ENCODE results near the gene ZNF790.

Gene ZNF790
- total RNA-seq: 1.9 to 4.8 reads per million in 2 donors

DNA sequence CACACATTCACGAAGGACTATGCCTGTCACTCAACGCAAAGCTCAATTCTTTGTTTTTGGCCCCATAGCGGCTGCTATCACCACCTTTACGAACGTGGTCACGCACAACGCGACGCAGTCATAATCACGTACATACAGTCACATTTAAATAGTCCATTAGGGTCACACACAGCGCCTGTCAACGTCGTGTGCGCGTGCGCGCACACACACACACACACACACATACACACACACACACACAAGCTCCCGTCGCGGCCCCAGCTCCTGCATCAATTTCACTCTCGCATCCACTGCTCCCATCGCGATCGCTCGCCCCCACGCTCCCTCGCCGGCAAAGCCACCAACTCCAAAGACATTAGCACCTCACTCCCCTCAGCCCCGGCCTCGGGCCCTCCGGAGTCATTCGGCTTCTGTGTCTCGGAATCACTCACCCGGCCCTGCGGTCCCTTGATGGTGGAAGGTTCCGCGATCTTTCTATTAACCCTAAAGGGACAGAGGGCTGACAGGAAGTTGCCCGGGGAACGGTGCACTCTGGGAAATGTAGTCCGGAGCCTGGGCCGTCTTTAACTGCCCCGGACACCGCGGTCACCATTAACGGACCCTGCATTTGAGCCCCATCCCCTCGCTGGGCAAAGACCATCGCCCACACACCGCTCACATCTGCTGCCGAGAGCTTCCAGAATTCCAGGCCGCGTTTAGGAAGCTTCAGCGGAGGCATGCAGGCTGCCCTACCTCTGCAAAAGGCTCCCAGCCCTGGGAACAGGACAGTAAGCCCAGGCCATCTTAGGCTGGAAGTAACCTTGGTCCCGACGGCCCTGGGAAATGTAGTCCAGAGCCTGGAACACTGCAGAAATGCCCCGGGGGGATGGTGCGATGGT is at the start of gene ZNF790:
TSS of gene ZNF790 (minus strand) at position 482 of the 878 bp plus-strand sequence. CDS start 12,768 bp downstream, outside the sequence.
- DNase-seq: peak; percentile 54 to 95 (median 77)

- no peak for DNase-seq
These were observed 39.1 kb upstream of the ZNF790 start for GRCh38 chr19:36876993-36877938.

DNA sequence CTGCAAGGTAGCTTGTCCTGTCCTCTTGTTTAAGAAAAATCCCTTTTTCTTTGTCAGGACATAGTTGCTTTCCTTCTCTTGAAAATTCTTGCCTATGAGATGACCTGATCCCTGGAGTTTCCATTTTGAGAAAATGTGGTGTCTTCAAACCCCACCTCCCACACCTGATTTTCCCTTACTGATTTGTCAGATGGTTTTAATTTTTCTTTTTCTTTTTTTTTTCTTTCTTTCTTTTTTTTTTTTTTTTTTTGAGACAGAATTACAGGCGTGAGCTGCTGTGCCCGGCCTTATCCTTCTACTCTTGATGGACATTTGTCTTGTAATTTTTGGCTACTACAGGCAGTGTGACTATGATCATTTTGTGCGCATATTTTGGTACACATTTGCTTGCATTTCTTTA is 13.7 kb upstream of the ZNF790 start:
- no peak for DNase-seq

DNA sequence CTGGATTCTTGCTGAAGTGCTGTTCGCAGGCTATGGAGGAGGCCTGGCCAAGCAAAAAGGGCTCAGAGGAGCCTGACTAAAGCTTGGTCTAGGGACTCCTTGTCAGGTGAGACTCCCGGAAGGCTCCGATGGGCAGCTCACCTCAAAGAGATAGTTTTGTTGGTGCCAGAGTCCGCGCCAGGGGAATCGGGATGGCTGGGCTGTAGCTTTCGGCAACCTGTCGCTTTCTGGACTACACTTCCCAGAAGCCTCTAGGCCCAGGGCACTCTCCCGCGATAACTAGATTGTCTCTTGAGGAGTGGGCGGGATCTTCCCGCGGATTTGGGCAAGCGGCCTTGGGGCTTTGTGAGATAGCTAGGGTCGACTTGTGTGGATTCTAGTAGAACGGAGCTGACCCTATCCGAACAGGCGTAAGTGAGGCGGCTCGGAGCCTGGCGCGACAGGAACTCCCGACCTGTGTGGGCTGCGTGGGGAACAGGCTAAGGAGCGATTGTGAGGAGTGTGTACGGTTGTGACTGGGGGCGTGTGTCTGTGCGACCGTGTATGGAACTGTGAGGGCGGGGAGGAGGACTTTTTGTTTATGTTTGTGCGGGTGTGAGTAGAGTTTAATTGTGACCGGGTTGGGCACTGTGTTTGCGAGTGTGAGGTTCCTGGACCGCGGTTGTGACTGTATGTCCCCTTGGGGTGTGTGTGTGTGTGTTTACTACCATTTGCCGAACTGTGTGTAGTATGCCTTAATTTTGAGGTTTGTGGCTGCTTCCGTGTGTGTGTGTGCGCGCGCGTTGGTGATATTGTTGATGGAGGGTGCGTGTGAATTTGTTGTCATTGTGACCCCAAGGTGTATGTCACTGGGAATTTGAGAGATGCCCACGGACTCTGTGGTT is 12.6 kb upstream of the ZNF790 start, which contains the start of gene ZNF345:
TSS of gene ZNF345 (plus strand) at position 318 of the 884 bp plus-strand sequence. CDS start 25,955 bp downstream, outside the sequence.
- DNase-seq: peak; percentile 55 to 95 (median 79)

DNA sequence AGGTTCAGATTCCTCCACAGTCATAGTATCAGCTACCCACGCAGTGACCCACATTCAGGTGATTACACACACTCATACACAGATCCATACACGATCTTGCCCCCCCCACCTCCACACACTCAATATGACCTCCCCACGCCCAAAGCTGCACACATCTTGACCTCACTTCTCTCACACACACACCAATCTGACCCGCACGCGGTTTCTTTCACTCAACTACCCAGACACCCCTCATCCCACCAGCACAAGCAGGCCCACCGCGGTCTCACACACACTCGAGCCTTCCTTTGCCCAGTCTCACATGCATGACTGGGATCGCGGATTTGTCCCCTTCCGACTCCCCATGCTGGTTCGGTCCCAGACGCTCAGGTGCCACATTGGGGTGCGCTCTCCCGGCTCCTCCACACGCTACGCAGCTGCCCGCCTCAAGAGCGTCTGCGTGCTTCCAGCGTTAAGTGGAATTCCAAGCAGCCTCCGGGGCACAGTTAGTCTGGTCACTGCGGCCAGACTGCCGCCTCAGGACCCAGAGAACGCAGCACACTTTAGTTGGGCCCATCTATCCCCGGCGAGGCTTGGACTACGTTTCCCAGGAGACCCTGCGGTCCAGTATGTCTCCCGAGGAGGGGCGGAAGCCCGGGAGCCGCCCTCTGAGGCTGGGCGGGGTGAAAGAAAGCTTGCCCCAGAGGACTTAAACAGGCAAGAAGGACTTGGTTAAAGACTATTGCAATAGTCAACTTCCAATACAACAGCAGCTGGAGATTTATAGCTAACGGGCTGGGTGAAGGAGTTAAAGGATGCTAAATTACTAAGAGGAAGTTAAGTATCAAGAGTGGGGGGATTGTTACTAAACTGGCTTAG is 11.7 kb upstream of the ZNF790 start:
- DNase-seq: peak; percentile 64 to 92 (median 86)

- DNase-seq: no peak
These were observed 9.8 kb upstream of the ZNF790 start for GRCh38 chr19:36847968-36848367.

- no peak for DNase-seq
These were observed 667 bp upstream of the ZNF790 start for GRCh38 chr19:36838784-36839324.

DNA sequence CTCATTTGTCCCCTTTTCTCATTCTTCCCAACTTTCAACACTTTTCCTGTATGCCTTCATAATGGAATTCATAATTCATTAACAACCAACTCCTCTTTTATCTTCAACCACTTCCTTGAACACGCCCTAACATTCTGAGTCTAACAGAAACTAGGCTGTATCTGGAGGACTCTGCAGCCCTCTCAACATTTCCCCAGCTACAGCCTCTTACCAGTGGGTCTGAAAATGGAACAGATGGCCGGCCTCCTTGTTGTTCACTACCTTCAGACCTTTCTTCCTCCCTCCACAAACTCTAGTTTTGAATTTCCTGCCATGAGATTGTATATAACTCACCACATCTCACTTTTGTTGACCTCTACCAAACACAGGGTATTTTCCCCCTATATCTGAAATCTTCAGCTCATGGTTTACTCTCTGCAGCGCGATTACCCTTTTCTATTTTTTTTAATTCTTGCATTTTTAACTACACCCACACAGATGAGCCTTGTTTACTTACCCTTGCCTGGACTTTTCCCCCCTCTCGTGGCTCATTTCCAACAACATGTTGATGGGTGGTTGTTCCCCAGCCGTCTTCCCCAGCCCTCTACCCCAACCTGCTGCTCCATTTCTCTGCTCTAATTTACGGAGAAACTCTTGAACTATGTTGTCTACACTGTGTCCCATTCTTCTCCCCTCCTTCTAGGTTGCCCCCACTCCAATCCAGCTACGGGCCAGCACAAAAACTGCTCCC is 846 bp downstream of the ZNF790 start:
- DNase-seq: peak in 1 of 5 experiments; percentile 23

- no peak for DNase-seq
These were observed 4.8 kb downstream of the ZNF790 start for GRCh38 chr19:36833430-36833829.

GRCh38 chr19:36821758-36822157 is 16.4 kb downstream of the ZNF790 start:
- no peak for DNase-seq

DNA sequence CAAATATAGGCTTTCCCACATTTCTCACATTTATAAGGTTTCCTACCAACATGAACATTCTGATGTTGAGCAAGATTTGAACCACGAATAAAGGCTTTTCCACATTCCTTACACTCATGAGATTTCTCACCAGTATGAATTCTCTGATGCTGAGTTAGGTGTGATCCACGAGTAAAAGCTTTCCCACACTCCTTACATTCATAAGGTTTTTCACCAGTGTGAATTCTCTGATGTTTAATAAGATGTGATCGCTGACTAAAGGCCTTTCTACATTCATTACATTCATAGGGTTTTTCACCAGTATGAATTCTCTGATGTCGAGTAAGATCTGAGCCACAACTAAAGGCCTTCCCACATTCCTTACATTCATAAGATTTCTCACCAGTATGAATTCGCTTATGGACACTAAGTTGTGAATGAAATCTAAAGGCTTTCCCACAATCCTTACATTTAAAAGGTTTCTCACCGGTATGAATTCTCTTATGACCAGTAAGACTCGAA is 19.0 kb downstream of the ZNF790 start:
- no peak for DNase-seq

GRCh38 chr19:36807029-36807428 is 31.2 kb downstream of the ZNF790 start:
- DNase-seq: no peak

DNA sequence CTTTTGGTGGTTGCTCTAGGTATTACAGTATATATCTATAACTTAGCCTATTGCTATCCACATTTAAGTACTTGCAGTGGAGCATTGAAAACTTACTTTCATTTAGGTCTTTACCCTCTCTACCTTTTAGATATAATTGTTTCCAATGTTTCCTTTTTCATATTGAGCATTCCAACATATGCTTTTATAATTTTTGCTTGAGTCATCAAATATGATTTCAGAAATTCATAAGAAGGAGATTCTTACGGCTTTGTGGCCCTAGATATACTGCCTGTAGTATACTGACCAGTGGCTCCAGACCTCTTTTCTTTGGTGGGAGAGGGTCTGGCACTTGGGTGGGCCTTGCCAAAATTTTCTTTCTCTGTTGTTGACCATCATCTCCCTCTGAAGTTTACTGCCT is 32.8 kb downstream of the ZNF790 start:
- DNase-seq: no peak

DNA sequence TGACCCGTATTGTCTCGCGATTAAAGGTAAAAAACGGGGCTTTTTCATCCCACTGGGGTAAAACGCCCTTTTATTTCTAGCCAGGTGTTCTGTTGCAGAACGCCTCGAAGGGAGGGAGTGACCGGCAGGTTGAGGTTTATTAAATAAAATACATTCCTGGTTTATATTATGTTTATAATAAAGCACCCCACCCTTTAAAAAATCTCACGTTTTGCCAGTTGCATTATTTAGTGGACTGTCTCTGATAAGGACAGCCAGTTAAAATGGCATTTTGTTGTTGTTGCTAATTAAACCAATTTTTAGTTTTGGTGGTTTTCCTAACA is 40.4 kb downstream of the ZNF790 start:
- DNase-seq: no peak

GRCh38 chr19:36796714-36796992 is 41.5 kb downstream of the ZNF790 start:
- no peak for DNase-seq

DNA sequence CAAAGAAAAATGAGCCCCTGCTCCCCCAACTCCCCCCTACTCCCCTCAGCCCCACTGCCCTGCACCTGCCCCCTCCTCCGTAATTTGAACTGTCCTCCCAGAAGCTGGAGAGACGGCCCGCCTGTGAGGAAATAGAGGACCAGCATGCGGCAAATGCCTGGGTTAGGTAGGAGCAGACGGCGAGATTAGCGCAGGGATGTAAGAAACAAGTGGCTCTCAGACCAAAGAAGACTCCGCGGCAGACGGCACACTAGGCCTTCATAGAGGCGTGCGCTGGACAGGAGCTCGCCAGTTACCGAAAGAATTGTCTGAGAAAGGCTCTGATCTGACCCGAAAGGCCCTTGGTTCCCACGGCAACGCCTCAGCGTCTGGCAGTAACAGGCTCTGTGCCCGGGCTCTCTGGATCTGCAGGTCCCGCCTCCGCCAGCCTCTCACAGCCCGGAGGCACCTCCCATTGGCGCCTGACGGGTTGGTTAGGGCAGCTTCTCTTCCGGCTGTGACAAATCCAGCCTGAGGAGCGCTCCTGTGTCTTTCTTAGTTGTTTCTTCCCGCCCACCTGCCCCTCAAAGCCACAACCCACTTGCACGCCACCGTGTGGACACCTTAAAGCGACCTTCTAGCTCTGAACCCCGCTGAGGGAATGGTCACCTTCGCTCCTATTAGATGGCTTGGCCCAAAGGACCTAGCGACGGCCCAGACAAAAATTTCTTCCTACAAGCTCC is 46.6 kb downstream of the ZNF790 start:
- peak in 1 of 5 experiments; percentile 25 for DNase-seq

DNA sequence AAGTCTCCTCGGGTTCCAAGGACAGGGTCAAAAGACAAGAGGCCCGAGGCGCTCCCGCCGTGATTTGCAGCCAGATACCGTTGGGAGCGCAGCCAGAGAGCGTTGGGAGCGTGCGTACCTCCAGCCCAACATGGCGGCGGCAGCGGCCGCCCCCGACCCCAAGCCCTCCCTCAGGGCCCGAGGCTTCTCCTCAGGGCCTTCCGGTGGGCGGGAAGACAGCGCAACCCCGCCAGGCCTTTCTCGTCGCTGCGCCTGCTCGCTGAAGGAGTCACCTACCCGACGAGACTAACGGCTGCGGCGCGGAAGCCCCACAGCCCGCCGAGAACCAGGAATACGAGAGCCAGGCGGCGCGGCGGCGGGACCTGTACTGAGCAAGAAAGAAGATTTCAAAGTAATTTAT is 62.4 kb downstream of the ZNF790 start:
- no peak for DNase-seq

GRCh38 chr19:36773223-36773579 is 65.0 kb downstream of the ZNF790 start:
- DNase-seq: peak in 1 of 5 experiments; percentile 12

Data from T-helper 2 cell (primary cell).